CD4-positive, alpha-beta T cell (primary cell): ENCODE measurements around the gene LIPK. TPM values are rescaled to one million over a fixed set of nuclear protein-coding genes. Genes with fewer than 3 reads are reported as not detected.

Experiments
- ATAC-seq: fragments of 200-7000 bp; cut with Tn5 transposase; one replicate; pipeline ENCODE4 v1.10.0; 2022; ENCODE audit warnings: mild to moderate bottlenecking; ENCODE audit not compliant: poor library complexity
- CTCF ChIA-PET: fragments of 350-600 bp; sonication (Branson Sonifier 250); formaldehyde crosslinking; loops from one replicate; lab custom pipeline; 2021; ENCODE audit warnings: antibody characterized with exemption, inconsistent platforms; lab: Charles Lee
- POLR2A ChIA-PET: fragments of 350-600 bp; sonication (Branson Sonifier 250); formaldehyde crosslinking; loops from one replicate; lab custom pipeline; 2021; ENCODE audit warnings: antibody characterized with exemption, inconsistent platforms; lab: Charles Lee
- DNase-seq, 14 experiments: peaks; one replicate each; pipeline ENCODE4 v3.0.0-alpha.2; 2013 to 2020; ENCODE audit warnings: mixed read lengths in 2 of 14
- H3K27ac ChIP-seq, 2 donors: one replicate each; pipeline versions ENCODE4 v1.5.1 to v1.7.0; 2013; ENCODE audit warnings: low read length in 2 of 2, low read depth in 1 of 2, mild to moderate bottlenecking in 1 of 2
- H3K27me3 ChIP-seq, 2 experiments: 1 replicate in 1 of 2; 2 replicates in 1 of 2; pipeline versions ENCODE4 v1.6.1 to v1.7.0; 2013; ENCODE audit warnings: low read length in 2 of 2, control low read depth in 1 of 2, mild to moderate bottlenecking in 1 of 2, moderate library complexity in 1 of 2; ENCODE audit not compliant: insufficient read depth in 2 of 2, control insufficient read depth in 1 of 2
- H3K36me3 ChIP-seq: one replicate; pipeline ENCODE4 v1.6.1; 2013; ENCODE audit warnings: low read length, control low read depth; ENCODE audit not compliant: insufficient read depth
- H3K4me1 ChIP-seq: one replicate; pipeline ENCODE4 v1.6.1; 2013; ENCODE audit warnings: low read length, control low read depth; ENCODE audit not compliant: insufficient read depth
- H3K4me3 ChIP-seq: one replicate; pipeline ENCODE4 v1.5.1; 2013; ENCODE audit warnings: mild to moderate bottlenecking, low read length, moderate library complexity
- H3K9me3 ChIP-seq, 2 experiments: 1 replicate in 1 of 2; 2 replicates in 1 of 2; pipeline versions ENCODE4 v1.6.1 to v1.7.0; 2013; ENCODE audit warnings: low read length in 2 of 2, mild to moderate bottlenecking in 2 of 2, control low read depth in 1 of 2, moderate library complexity in 1 of 2; ENCODE audit not compliant: control insufficient read depth in 1 of 2, insufficient read depth in 1 of 2
- H3K27ac Mint-ChIP-seq: one replicate; pipeline ENCODE4 v1.8.0; 2020; ENCODE audit warnings: mixed read lengths
- H3K27me3 Mint-ChIP-seq: one replicate; pipeline ENCODE4 v1.8.0; 2021; ENCODE audit warnings: mixed read lengths
- H3K36me3 Mint-ChIP-seq: one replicate; pipeline ENCODE4 v1.8.0; 2021; ENCODE audit warnings: low read depth, mixed read lengths
- H3K4me1 Mint-ChIP-seq: one replicate; pipeline ENCODE4 v1.8.0; 2021; ENCODE audit warnings: low read depth, mixed read lengths
- H3K4me3 Mint-ChIP-seq: one replicate; pipeline ENCODE4 v1.8.0; 2020; ENCODE audit warnings: mild to moderate bottlenecking, mixed read lengths
- H3K9me3 Mint-ChIP-seq: one replicate; pipeline ENCODE4 v1.8.0; 2020; ENCODE audit warnings: mixed read lengths
- CTCF ChIP-seq: fragments of 200-600 bp; IDR thresholded peaks from one replicate; pipeline ENCODE4 v1.8.0; 2022; ENCODE audit warnings: antibody characterized with exemption, mild to moderate bottlenecking
- intact Hi-C, 2 experiments: fragments of 100-400 bp; cut with DNase I in 1 of 2; cut with micrococcal nuclease in 1 of 2; formaldehyde crosslinking; loops; one replicate each; pipeline versions ENCODE4 v1.15.1 to v1.9.0; 2023 to 2025; cut with DNase I, micrococcal nuclease
- total RNA-seq, 174 experiments: library from RNA in 2 of 174; stranded (reverse) in 2 of 174; gene quantifications; one replicate each; pipeline ENCODE4 v1.2.3 and lab custom pipeline; 2021 to 2026

Gene LIPK
- total RNA-seq, 2 experiments from 2014 or later, result not detected

GRCh38 chr10:88715517-88715916 is 9.5 kb downstream of the LIPK start:
- H3K27me3 Mint-ChIP-seq, result peaks cover 5% of the 10 kb centered on the region
- H3K4me1 Mint-ChIP-seq, result no peaks in the 10 kb centered on the region
- ATAC-seq (no peak), DNase-seq (no peak)
- no peaks in the 10 kb centered on the region for H3K36me3 Mint-ChIP-seq
- Histone ChIP-seq H3K27me3 (no peaks in the 10 kb centered on the region), H3K9me3 (no peaks in the 10 kb centered on the region), H3K27ac (no peak overlapping the region), H3K36me3 (no peaks in the 10 kb centered on the region), H3K4me1 (no peaks in the 10 kb centered on the region), H3K4me3 (no peak overlapping the region)
- CTCF ChIA-PET, result no interaction called here
- H3K27ac Mint-ChIP-seq, result no peak overlapping the region
- POLR2A ChIA-PET, result no interaction called here
- TF ChIP-seq CTCF, result no peak
- intact Hi-C loops, result no loop called here
- no peak overlapping the region for H3K4me3 Mint-ChIP-seq
- no peaks in the 10 kb centered on the region for H3K9me3 Mint-ChIP-seq

GRCh38 chr10:88721392-88721791 is 15.3 kb downstream of the LIPK start:
- Histone ChIP-seq H3K36me3 (no peaks in the 10 kb centered on the region), H3K9me3 (no peaks in the 10 kb centered on the region), H3K27ac (no peak overlapping the region), H3K4me3 (no peak overlapping the region), H3K27me3 (no peaks in the 10 kb centered on the region), H3K4me1 (no peaks in the 10 kb centered on the region)
- intact Hi-C loops, result no loop called here
- no peaks in the 10 kb centered on the region for H3K9me3 Mint-ChIP-seq
- no peak for TF ChIP-seq CTCF
- peaks cover 9% of the 10 kb centered on the region for H3K27me3 Mint-ChIP-seq
- POLR2A ChIA-PET, result no interaction called here
- no peak for DNase-seq
- H3K27ac Mint-ChIP-seq, result no peak overlapping the region
- no peaks in the 10 kb centered on the region for H3K4me1 Mint-ChIP-seq
- H3K36me3 Mint-ChIP-seq, result no peaks in the 10 kb centered on the region
- CTCF ChIA-PET, result interaction anchor here (1.3 kb wide), 1 partner anchor 9 kb away, joined by 4 read pairs; no protein-coding TSS in a partner anchor
- no peak overlapping the region for H3K4me3 Mint-ChIP-seq
- no peak for ATAC-seq

GRCh38 chr10:88725798-88726197 is 19.7 kb downstream of the LIPK start:
- no peak for TF ChIP-seq CTCF
- H3K27me3 ChIP-seq, result no peaks in the 10 kb centered on the region
- no peaks in the 10 kb centered on the region for H3K9me3 Mint-ChIP-seq
- peaks cover 4% of the 10 kb centered on the region for H3K27me3 Mint-ChIP-seq
- no peak overlapping the region for H3K4me3 Mint-ChIP-seq
- H3K36me3 ChIP-seq, result no peaks in the 10 kb centered on the region
- DNase-seq (no peak), ATAC-seq (no peak)
- ChIA-PET POLR2A (no interaction called here), CTCF (no interaction called here)
- H3K4me3 ChIP-seq, result no peak overlapping the region
- H3K36me3 Mint-ChIP-seq, result no peaks in the 10 kb centered on the region
- peaks cover 0 to 3% of the 10 kb centered on the region in 2 experiments for H3K9me3 ChIP-seq
- intact Hi-C loops, result no loop called here
- H3K4me1 Mint-ChIP-seq, result no peaks in the 10 kb centered on the region
- H3K4me1 ChIP-seq, result no peaks in the 10 kb centered on the region
- no peak overlapping the region for H3K27ac Mint-ChIP-seq
- H3K27ac ChIP-seq, result no peak overlapping the region
